ENCODE data around the gene CNPY3.

The CNPY3 gene

DNA sequence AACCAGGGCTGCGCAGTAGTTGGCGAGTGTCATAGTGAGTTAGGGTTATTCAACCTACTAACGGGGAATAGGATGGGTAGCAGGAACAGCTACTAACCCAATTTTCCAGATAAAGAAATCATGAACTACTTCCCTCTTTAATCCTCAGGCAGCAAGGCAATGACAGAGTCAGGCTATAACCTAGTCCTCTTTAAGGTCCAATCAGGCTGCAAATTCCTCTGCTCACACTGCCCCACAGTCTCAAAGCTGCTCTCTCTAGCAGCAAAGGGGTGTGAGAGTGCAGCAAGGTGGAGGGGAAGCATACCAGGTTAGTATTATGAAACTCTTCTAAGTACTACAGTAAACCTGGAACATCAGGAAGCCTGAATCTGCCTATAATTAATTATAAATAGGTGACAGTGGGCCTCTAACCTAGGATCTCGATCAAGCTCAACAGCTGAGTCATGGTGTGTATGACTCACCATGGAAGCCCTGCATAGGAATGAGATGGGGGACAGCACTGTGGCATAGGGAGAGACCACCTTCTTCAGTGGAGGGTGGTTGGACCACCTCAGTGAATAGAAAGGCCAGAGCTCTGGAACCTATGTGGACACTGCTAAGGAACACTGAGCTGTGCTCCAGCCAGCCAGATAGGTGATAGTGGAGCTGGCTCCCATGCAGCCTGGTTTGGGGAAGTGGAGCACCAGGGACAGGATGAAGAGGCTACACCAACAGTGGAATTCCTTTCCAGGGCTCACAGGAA is 41.8 kb downstream of the CNPY3 start:
- no peak for DNase-seq (ENCODE audit: extremely low read depth, low read depth)
- TF ChIP-seq, protein P1, sequence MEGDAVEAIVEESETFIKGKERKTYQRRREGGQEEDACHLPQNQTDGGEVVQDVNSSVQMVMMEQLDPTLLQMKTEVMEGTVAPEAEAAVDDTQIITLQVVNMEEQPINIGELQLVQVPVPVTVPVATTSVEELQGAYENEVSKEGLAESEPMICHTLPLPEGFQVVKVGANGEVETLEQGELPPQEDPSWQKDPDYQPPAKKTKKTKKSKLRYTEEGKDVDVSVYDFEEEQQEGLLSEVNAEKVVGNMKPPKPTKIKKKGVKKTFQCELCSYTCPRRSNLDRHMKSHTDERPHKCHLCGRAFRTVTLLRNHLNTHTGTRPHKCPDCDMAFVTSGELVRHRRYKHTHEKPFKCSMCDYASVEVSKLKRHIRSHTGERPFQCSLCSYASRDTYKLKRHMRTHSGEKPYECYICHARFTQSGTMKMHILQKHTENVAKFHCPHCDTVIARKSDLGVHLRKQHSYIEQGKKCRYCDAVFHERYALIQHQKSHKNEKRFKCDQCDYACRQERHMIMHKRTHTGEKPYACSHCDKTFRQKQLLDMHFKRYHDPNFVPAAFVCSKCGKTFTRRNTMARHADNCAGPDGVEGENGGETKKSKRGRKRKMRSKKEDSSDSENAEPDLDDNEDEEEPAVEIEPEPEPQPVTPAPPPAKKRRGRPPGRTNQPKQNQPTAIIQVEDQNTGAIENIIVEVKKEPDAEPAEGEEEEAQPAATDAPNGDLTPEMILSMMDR (IDR thresholded peaks at IDR 0.05; ENCODE audit: low read depth, low read length) = no peak

DNA sequence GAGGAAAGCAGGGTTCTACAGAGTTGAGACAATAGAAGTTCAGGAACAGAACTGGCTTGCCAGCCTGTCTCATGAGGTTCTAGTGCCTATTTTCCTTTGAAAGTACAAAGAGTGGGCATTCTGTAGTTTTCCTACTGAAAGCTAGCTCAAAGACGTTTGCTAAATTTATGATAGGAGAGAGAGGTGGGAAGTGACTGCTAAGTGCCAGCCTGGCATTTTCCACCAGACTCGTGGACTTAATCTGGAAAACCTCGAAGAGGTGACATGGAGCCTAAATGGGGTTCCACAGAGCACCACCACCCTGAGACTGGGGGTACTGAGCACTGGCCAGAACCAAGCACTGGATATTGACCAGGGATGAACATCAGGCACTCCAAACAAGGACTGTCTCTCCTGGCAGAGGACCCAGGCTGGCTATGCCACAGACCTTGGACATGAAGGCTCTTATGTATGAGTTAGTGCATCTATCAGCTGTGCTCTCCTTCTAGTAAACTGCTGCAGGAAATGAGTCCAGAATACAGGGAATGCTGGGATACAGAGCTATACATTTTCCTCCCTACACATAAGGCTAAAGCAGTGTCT is 42.6 kb downstream of the CNPY3 start:
- no peak for DNase-seq (ENCODE audit: extremely low read depth, low read depth)
- TF ChIP-seq, protein P1 (IDR thresholded peaks at IDR 0.05; ENCODE audit: low read depth, low read length) = no peak

DNA sequence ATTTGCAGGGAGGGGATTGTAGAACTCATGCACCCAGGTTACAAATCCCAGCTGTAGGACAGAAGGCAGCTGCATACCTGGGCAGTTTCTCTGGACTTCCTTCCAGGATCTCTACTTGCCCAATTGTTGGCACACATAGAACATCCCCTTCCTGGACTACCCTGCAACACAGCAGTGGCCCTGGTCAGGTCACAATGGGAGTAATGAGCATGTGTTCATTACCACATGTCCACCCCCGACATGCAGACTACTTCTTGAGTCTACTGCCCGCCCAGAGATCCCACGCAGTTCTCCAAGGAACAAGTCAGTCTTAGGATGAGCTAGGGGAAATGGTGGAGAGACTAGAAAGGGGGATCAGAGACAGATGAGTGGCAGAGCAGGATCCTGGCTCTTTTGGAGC is 44.6 kb downstream of the CNPY3 start:
- TF ChIP-seq, protein P1 (IDR thresholded peaks at IDR 0.05; ENCODE audit: low read depth, low read length) = no peak
- DNase-seq (ENCODE audit: extremely low read depth, low read depth) = no peak

DNA sequence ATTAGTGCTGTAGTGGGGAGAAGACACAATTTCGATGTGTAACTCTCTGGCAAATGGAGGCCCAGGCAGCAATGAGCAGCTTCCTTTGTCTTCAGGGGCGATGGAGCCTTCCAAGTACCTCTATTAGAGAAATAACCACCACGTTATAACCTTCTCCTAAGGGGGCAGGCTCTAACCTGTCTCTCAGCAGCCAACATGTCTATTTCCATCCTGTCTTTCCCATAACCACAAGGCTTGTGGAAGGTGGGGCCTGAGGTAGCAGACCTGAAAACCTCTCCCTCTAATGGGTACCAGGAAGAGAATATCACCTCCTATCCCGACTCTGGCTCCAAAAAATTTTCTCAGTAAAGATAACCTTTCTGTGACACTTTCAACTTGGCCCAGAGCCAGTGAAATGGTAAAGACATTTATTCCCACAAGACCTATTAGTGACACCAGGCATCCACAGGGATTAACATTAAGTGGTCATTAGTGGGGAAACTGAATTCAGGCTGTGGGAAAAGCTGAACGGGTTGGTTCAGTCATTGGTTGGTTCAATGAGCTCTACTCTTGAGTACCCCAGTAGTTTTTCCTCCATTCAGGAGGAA is 45.7 kb downstream of the CNPY3 start:
- TF ChIP-seq, protein P1 (IDR thresholded peaks at IDR 0.05; ENCODE audit: low read depth, low read length) = no peak
- DNase-seq (ENCODE audit: extremely low read depth, low read depth) = no peak

DNA sequence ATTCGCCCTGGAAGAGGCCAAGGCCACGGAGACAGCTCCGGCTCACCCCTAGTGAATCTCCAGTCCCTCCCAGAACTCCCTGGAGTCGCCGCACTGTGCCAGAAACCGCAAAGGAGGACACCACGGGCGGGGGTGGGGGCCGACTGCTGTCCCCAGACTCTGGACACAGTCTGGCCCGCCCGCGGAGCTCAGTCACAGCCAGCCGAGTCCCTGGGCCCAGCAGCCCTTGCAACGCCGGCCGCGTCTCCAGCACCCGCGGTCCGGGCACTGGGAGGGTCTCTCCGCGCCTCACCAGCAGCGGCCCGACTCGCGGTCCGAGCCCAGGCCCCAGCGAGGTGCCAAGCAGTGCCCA is 49.2 kb downstream of the CNPY3 start:
- DNase-seq (ENCODE audit: extremely low read depth, low read depth) = no peak
- TF ChIP-seq, protein P1 (IDR thresholded peaks at IDR 0.05; ENCODE audit: low read depth, low read length) = no peak

DNA sequence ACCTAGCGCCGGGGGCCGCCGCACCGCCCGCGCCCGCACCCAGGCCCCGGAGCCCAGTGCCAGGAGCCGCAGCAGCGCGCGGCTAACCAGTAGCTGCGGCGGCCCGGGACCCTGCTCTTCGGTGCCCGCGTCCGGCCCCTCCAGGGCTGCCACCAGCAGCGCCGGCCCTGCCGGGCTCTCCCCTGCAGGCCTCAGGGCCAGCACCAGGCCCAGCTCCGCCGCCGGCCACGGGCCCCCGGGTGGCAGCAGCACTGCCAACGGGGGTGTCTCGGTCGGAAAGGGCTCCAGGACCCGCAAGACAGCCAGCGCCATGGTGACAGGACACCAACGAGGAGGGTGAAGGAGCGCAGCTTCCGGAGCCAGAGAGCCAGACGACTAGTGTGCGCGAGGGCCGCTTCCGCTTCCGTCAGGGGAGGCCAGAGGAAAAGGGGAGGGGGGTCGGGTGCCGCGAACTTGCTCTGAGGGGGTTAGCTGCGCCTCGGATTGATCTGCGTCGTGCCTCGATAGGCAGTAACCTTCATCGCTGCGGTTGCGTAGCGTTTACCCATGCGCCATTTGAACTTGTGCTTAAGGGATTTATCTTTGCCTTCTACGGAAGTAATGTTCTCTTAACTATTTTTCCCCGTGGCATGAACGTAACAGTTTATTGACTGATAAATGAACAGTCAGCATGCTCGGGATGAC is 49.7 kb downstream of the CNPY3 start, which contains the start of gene PEX6:
Gene PEX6 (minus strand): TSS at position 343 of the 684 bp plus-strand sequence. CDS start 31 bp downstream, at position 312.
- peak; percentile 40 for DNase-seq (ENCODE audit: extremely low read depth, low read depth)
- TF ChIP-seq, protein P1 (IDR thresholded peaks at IDR 0.05; ENCODE audit: low read depth, low read length) = no peak

All from AG09319 (cell line).